Neural progenitor cell (in vitro differentiated cells): ENCODE measurements around the gene PRDM16.

Experiments used
- CTCF ChIP-seq: fragments of 200-600 bp; sonication (generic); IDR thresholded peaks from 2 replicates; pipeline ENCODE4 v1.5.1; 2017; ENCODE audit warnings: antibody characterized with exemption, mild to moderate bottlenecking
- EZH2 ChIP-seq: fragments of 200-600 bp; sonication (generic); IDR thresholded peaks from 2 replicates; pipeline ENCODE4 v1.6.1; 2017; ENCODE audit warnings: antibody characterized with exemption, mild to moderate bottlenecking, moderate library complexity

- no peak for TF ChIP-seq CTCF
- TF ChIP-seq EZH2, result no peak
These were observed 239.1 kb downstream of the PRDM16 start for GRCh38 chr1:3308053-3308452.
